GM19238 (cell line): ENCODE results near the gene CTU2.

ENCODE experiments used
- DNase-seq: peaks from one replicate; pipeline ENCODE4 v3.0.0; 2011; ENCODE audit warnings: low spot score; ENCODE audit not compliant: insufficient read length

The CTU2 gene

DNA sequence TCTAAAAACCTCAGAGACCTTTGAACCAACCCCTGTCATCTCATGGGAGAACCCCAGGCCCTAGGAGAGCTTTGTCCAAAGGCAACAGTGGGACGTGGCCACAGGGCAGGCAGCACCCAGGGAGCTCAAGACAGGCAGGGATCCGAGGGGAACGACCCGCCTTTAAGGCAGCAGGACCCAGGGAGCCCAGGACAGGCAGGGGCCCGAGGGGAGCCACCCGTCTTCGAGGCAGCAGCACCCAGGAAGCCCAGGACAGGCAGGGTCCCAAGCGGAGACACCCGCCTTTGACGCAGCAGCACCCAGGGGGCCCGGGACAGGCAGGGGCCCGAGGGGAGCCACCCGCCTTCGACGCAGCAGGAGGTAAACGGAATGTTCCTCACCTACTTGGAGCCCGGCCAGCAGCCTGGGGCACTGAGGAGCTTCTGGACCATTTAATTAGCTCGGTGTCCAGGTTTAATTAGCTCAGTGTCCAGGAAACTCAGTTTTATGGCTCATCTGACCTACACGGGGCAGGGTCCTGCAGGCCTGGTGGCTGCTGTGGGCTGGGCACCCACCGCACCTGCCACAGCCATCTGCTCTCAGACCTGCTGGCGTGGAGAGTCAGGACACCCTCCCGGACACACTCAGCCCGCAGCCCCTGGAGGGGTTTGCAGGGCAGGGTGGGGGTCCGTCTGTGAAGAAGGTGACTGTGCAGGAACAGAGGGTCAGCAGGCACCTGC, 54.3 kb downstream of the CTU2 start:
- DNase-seq = no peak

DNA sequence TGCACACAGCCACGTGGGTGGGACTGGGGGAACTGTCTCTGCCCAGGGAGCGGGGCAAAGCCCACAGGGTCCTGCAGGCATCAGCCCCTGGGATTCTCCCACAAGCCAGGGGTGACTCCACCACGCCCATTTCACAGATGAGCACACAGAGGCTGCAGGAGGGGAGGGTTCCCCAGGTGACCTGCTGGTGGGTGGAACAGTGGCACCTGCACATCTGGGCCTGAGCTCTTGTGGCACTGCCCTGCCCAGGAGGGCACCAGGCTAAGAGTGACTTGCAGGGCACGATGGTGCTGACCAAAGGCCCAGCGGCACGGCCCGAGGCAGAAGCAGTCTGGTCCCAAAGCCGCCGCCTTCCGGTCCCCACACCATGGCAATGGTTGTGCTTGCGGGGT, 54.8 kb downstream of the CTU2 start:
- DNase-seq = no peak

DNA sequence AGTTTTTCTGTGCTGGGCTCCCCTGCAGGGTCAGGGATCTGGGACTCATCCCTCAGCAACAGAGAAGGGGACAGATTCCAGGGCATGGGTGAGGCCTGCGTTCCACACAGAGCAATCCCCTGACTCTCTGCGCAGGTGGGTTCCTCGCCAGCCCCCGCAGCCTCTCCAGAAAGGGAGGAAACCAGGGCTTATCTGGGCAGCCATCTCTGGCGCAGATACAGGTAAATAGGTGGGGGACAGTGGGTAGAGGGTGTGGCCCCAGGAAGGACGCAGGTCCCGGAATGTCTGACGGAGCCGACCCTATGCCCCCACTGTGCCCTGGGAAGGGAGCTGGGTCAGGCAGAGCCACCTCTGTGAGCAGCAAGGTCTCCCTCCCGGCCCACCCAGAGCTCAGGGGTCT, 55.5 kb downstream of the CTU2 start:
- DNase-seq = no peak

DNA sequence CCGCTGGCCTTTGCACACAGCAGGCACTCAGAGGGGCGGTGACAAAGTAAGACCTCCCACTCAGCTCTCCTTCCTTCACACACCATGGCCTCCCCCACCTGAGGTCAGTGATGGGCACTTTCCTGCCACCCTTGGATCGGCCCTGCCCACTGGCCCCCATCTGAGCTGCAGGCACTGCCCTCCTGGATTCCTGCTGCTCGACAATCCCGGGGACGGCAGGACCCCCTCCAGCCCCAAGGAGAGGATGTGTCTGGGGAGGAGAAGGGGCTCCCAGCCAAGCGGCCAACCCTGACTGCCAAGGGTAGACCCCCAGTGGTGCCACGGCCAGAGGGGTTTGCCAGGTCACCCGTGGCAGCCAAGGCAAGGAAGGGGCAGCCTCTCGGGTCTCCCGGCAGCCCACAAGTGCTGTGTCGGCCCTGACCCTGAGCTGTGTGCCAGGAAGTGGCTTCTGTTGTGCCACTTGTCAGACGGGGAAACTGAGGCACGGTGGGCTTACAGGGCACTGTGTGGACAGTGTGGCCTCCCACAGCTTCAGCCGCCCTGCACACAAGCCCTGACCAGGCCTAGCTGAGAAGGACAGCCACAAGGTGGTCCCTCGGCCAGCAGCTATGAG, 56.1 kb downstream of the CTU2 start:
- no peak for DNase-seq

DNA sequence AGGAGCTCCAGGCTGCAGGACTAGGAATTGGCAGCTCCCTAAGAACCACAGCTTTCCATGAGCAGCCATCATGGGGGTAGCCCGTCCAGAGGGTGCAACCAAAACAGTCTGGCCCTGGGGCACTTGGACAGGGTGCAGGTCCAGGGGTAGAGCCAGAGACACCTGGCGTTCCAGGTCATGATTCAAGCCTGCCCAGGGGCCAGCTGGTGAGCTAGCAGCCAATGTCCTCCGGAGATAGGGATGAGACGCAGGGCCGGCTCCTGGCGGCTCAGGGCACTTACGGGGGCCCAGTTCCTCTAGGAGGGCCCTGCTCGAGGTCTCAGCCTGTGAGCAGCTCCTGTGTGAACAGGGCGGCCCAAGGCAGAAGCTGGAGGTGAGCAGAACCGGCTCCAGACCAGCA, 56.6 kb downstream of the CTU2 start:
- no peak for DNase-seq

DNA sequence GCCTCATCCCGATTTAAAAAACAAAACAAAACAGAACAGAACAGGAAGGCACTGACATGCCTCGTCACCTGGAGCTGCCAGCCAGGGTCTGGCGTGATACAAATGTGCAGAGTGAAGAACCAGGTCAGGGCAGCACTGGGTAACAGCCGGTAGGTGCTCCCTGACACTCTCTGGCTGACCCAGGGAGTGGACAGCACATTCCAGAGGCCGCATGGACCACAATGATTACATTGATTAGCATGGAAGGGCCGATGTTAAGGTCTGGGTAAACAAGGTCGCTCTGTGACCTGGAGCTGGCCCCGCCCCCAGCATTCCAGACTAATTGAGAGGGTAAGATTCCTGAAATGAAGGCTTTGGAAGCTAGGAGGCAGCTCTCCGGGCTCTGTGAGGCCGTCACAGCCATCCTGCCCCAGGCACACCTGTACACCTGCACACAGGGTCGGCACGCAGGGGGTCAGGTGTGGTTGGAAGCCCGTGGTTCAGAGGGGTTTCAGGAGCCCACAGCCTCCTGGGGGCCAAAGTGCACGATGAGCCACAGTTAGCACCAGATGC, 57.3 kb downstream of the CTU2 start:
- DNase-seq = no peak

DNA sequence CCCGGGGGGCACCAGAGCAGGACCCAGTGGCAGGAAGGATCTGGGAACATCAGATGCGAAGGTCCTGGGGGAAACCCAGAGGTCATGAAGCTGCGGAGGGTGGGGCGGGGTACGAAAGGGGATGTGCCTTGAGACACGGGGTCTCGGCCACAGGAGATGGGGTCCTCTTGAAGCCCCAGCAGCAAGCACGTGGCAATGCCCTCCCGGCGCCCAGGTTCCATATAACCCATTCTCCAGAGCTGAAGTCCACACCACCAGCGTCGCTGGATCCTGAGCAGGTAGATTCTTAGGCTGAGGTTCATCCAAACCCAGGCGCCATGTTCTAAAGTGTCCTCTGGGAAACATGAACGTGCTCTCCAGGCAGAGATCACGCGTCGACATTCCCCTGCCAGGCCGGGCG, 57.8 kb downstream of the CTU2 start:
- no peak for DNase-seq

DNA sequence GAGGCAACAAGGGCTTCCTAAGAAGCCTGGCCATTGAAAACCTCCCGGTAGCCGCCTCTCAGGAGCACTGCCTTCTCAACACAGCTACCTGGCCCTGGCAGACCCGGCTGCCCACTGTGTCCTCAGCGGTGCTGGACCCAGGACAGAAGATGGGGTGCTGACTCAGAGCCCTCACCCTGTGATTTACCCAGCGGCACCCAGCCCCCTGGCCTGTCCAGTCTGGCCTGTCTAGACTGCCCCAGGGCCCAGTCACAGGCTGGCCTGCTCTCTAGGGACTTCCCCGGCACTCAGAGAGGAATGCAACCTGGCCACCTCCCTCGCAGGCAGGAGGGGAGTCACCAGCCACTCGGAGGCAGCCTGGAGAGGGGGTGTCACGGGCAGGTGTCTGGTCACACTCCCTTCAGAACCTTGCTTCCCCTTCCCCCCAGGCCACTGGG, 58.6 kb downstream of the CTU2 start:
- no peak for DNase-seq
